Measurements from ENCODE around the gene PSMF1.

The PSMF1 gene

GRCh38 chr20:1118336-1119127 is at the start of gene PSMF1:
Gene PSMF1 (plus strand): TSS chr20:1118602. CDS start chr20:1118774, 172 bp downstream.
- DNase-seq: peak; percentile 92

- no peak for DNase-seq
Observed at GRCh38 chr20:1072258-1072657, 46.1 kb upstream of the PSMF1 start.

GRCh38 chr20:1075616-1076015 is 42.8 kb upstream of the PSMF1 start:
- no peak for DNase-seq

GRCh38 chr20:1081891-1082290 is 36.5 kb upstream of the PSMF1 start:
- no peak for DNase-seq

- peak; percentile 2 for DNase-seq
Observed at GRCh38 chr20:1083431-1084080, 34.8 kb upstream of the PSMF1 start.

- DNase-seq: no peak
Observed at GRCh38 chr20:1085492-1086276, 32.7 kb upstream of the PSMF1 start.

GRCh38 chr20:1086277-1087213 is 31.9 kb upstream of the PSMF1 start:
- DNase-seq: no peak

- DNase-seq: peak; percentile 70
Observed at GRCh38 chr20:1087311-1087905, 31.0 kb upstream of the PSMF1 start.

GRCh38 chr20:1094751-1095150 is 23.7 kb upstream of the PSMF1 start:
- DNase-seq: no peak

- DNase-seq: no peak
Observed at GRCh38 chr20:1101533-1101932, 16.9 kb upstream of the PSMF1 start.

GRCh38 chr20:1102016-1102415 is 16.4 kb upstream of the PSMF1 start:
- DNase-seq: no peak

GRCh38 chr20:1103751-1104150 is 14.7 kb upstream of the PSMF1 start:
- no peak for DNase-seq

- no peak for DNase-seq
Observed at GRCh38 chr20:1105599-1106194, 12.7 kb upstream of the PSMF1 start.

- no peak for DNase-seq
Observed at GRCh38 chr20:1107176-1107575, 11.2 kb upstream of the PSMF1 start.

- DNase-seq: no peak
Observed at GRCh38 chr20:1108437-1108920, 9.9 kb upstream of the PSMF1 start.

- no peak for DNase-seq
Observed at GRCh38 chr20:1112908-1113307, 5.5 kb upstream of the PSMF1 start.

GRCh38 chr20:1118004-1118335 is 432 bp upstream of the PSMF1 start:
- DNase-seq: no peak

- DNase-seq: no peak
Observed at GRCh38 chr20:1119128-1119505, 715 bp downstream of the PSMF1 start.

- no peak for DNase-seq
Observed at GRCh38 chr20:1119524-1119923, 1.1 kb downstream of the PSMF1 start.

GRCh38 chr20:1121429-1121828 is 3.0 kb downstream of the PSMF1 start:
- DNase-seq: peak; percentile 51
